ENCODE measurements around the gene MINK1. TPM values are rescaled to one million over a fixed set of nuclear protein-coding genes. Genes with fewer than 3 reads are reported as not detected.

The MINK1 gene
- total and polyA plus RNA-seq, 7 donors, result 8.9 to 23.8 (median 19.2) TPM

GRCh38 chr17:4851084-4851483 lies 17.9 kb downstream of the MINK1 start:
- TF ChIP-seq CTCF (IDR thresholded peaks at IDR 0.05), result no peak
- Histone ChIP-seq H3K36me3 (ENCODE audit: insufficient read depth in 1 of 2, low read depth in 1 of 2) (no peaks in the 10 kb centered on the region), H3K27ac (no peak overlapping the region), H3K27me3 (ENCODE audit: insufficient read depth in 3 of 3, low read length in 2 of 3) (no peaks in the 10 kb centered on the region), H3K4me1 (peaks cover 9% of the 10 kb centered on the region), H3K9me3 (no peaks in the 10 kb centered on the region), H3K4me3 (no peak overlapping the region)
- ATAC-seq (no peak), DNase-seq (no peak)
- WGBS, 3 donors, result 84 to 93% (median 93%) methylated on average over 3 of the region's 3 CpGs
- intact Hi-C loops (cut with DNase I), result no loop called here

GRCh38 chr17:4852567-4853207 lies 19.5 kb downstream of the MINK1 start:
- Histone ChIP-seq H3K27me3 (ENCODE audit: insufficient read depth in 3 of 3, low read length in 2 of 3) (no peaks in the 10 kb centered on the region), H3K9me3 (no peaks in the 10 kb centered on the region), H3K4me3 (no peak overlapping the region), H3K4me1 (peaks cover 9% of the 10 kb centered on the region), H3K36me3 (ENCODE audit: insufficient read depth in 1 of 2, low read depth in 1 of 2) (no peaks in the 10 kb centered on the region), H3K27ac (no peak overlapping the region)
- ATAC-seq (no peak), DNase-seq (no peak)
- no peak for TF ChIP-seq CTCF (IDR thresholded peaks at IDR 0.05)
- intact Hi-C loops (cut with DNase I), result no loop called here

GRCh38 chr17:4853208-4853671 lies 20.1 kb downstream of the MINK1 start:
- no peaks in the 10 kb centered on the region for H3K36me3 ChIP-seq (ENCODE audit: insufficient read depth in 1 of 2, low read depth in 1 of 2)
- intact Hi-C loops (cut with DNase I), result no loop called here
- no peak for TF ChIP-seq CTCF (IDR thresholded peaks at IDR 0.05)
- WGBS, 3 donors, result 94 to 97% (median 96%) methylated on average over 2 of the region's 2 CpGs
- ATAC-seq, result no peak
- H3K4me3 ChIP-seq, result no peak overlapping the region
- DNase-seq, result no peak
- H3K27me3 ChIP-seq (ENCODE audit: insufficient read depth in 3 of 3, low read length in 2 of 3), result no peaks in the 10 kb centered on the region
- no peak overlapping the region for H3K27ac ChIP-seq
- peaks cover 12% of the 10 kb centered on the region for H3K4me1 ChIP-seq
- no peaks in the 10 kb centered on the region for H3K9me3 ChIP-seq

GRCh38 chr17:4854111-4854681 lies 21.1 kb downstream of the MINK1 start:
- Histone ChIP-seq H3K27me3 (ENCODE audit: insufficient read depth in 3 of 3, low read length in 2 of 3) (no peaks in the 10 kb centered on the region), H3K4me3 (no peak overlapping the region), H3K4me1 (peaks cover 20% of the 10 kb centered on the region), H3K27ac (no peak overlapping the region), H3K9me3 (no peaks in the 10 kb centered on the region), H3K36me3 (ENCODE audit: insufficient read depth in 1 of 2, low read depth in 1 of 2) (no peaks in the 10 kb centered on the region)
- DNase-seq (no peak), ATAC-seq (no peak)
- intact Hi-C loops (cut with DNase I), result no loop called here
- WGBS, 3 donors, result 89 to 96% (median 94%) methylated on average over 5 of the region's 5 CpGs
- TF ChIP-seq CTCF (IDR thresholded peaks at IDR 0.05), result no peak

Data from psoas muscle (tissue), 8 donors.